ENCODE data around the gene KHDC3L. TPM values are rescaled to one million over a fixed set of nuclear protein-coding genes. Genes with fewer than 3 reads are reported as not detected.

Gene KHDC3L, protein sequence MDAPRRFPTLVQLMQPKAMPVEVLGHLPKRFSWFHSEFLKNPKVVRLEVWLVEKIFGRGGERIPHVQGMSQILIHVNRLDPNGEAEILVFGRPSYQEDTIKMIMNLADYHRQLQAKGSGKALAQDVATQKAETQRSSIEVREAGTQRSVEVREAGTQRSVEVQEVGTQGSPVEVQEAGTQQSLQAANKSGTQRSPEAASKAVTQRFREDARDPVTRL
- total RNA-seq (2013) = not detected
- polyA plus RNA-seq = not detected
- polyA minus RNA-seq = not detected in 2 replicates
- total RNA-seq = 0 to 0.15 (median 0) reads per million in 11 experiments

- Mint-ChIP-seq H3K4me1 (no peaks in the 10 kb centered on the region), H3K9me3 (peaks cover 3 to 11% (median 6%) of the 10 kb centered on the region in 7 donors), H3K27ac (no peak within 1 kb of the TSS), H3K27me3 (ENCODE audit: low read depth in 3 of 3) (peaks cover 1 to 6% (median 5%) of the 10 kb centered on the region in 3 donors), H3K4me3 (no peak within 1 kb of the TSS), H3K36me3 (no peaks in the 10 kb centered on the region)
- H3K79me2 ChIP-seq (ENCODE audit: insufficient read depth, low read length) = no peaks in the 10 kb centered on the region
- TF ChIP-seq, protein P1, sequence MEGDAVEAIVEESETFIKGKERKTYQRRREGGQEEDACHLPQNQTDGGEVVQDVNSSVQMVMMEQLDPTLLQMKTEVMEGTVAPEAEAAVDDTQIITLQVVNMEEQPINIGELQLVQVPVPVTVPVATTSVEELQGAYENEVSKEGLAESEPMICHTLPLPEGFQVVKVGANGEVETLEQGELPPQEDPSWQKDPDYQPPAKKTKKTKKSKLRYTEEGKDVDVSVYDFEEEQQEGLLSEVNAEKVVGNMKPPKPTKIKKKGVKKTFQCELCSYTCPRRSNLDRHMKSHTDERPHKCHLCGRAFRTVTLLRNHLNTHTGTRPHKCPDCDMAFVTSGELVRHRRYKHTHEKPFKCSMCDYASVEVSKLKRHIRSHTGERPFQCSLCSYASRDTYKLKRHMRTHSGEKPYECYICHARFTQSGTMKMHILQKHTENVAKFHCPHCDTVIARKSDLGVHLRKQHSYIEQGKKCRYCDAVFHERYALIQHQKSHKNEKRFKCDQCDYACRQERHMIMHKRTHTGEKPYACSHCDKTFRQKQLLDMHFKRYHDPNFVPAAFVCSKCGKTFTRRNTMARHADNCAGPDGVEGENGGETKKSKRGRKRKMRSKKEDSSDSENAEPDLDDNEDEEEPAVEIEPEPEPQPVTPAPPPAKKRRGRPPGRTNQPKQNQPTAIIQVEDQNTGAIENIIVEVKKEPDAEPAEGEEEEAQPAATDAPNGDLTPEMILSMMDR (IDR thresholded peaks at IDR 0.05) = no peak
- intact Hi-C loops (cut with micrococcal nuclease) = no loop called here
- H2AFZ ChIP-seq (ENCODE audit: insufficient read depth, low read depth, low read length, poor library complexity, severe bottlenecking) = no peak within 1 kb of the TSS
- no peaks in the 10 kb centered on the region for H4K20me1 ChIP-seq (ENCODE audit: insufficient read depth, low read length)
- no peak within 1 kb of the TSS for H3K4me3 ChIP-seq (replicated peaks in 1 of 3; ENCODE audit: low read depth in 2 of 3, low read length in 3 of 3)
- no peak within 1 kb of the TSS for H3K27ac ChIP-seq (ENCODE audit: low read depth in 1 of 2, low read length in 2 of 2)
- H3K4me1 ChIP-seq (ENCODE audit: control insufficient read depth in 1 of 2, insufficient read depth in 2 of 2, low read length in 2 of 2) = no peaks in the 10 kb centered on the region
- WGBS (ENCODE audit: insufficient coverage) = 93% methylated on average over 22 of the region's 23 CpGs
- H3K9ac ChIP-seq (ENCODE audit: insufficient read depth, low read length, poor library complexity, severe bottlenecking) = no peak within 1 kb of the TSS
- H3K36me3 ChIP-seq (replicated peaks in 1 of 2; ENCODE audit: control insufficient read depth in 1 of 2, insufficient read depth in 2 of 2, low read length in 2 of 2) = no peaks in the 10 kb centered on the region
- no peak within 1 kb of the TSS for H3K4me2 ChIP-seq (replicated peaks; ENCODE audit: extremely low read depth, low read length, poor library complexity, severe bottlenecking)
- DNase-seq = no peak
- peaks cover 4 to 23% of the 10 kb centered on the region in 2 donors for H3K9me3 ChIP-seq (replicated peaks in 1 of 2; ENCODE audit: control insufficient read depth in 1 of 2, insufficient read depth in 1 of 2, low read length in 2 of 2)
- no peaks in the 10 kb centered on the region for H3K27me3 ChIP-seq (ENCODE audit: control insufficient read depth in 2 of 2, insufficient read depth in 2 of 2, low read length in 2 of 2)
These were observed at the start of gene KHDC3L for GRCh38 chr6:73362358-73362757. Gene KHDC3L, plus strand, starts transcription at chr6:73362658. Its CDS starts 72 bp downstream, at chr6:73362730.

GRCh38 chr6:73314577-73315492 lies 47.6 kb upstream of the KHDC3L start:
- H3K27ac ChIP-seq (ENCODE audit: low read depth in 1 of 2, low read length in 2 of 2) = no peak overlapping the region
- intact Hi-C loops (cut with micrococcal nuclease) = no loop called here
- H3K4me2 ChIP-seq (replicated peaks; ENCODE audit: extremely low read depth, low read length, poor library complexity, severe bottlenecking) = peak overlapping the region; percentile 54
- no peak overlapping the region for H3K9ac ChIP-seq (ENCODE audit: insufficient read depth, low read length, poor library complexity, severe bottlenecking)
- H3K4me1 ChIP-seq (ENCODE audit: control insufficient read depth in 1 of 2, insufficient read depth in 2 of 2, low read length in 2 of 2) = peaks cover 7 to 9% of the 10 kb centered on the region in 2 donors
- H3K27me3 ChIP-seq (ENCODE audit: control insufficient read depth in 2 of 2, insufficient read depth in 2 of 2, low read length in 2 of 2) = peaks cover 16 to 33% of the 10 kb centered on the region in 2 donors
- DNase-seq = no peak
- no peaks in the 10 kb centered on the region for H3K36me3 ChIP-seq (replicated peaks in 1 of 2; ENCODE audit: control insufficient read depth in 1 of 2, insufficient read depth in 2 of 2, low read length in 2 of 2)
- H3K9me3 Mint-ChIP-seq = peaks cover 4 to 28% (median 17%) of the 10 kb centered on the region in 7 donors
- WGBS (ENCODE audit: insufficient coverage) = 21% methylated on average over 50 of the region's 61 CpGs
- peak overlapping the region; percentile 56 for H2AFZ ChIP-seq (ENCODE audit: insufficient read depth, low read depth, low read length, poor library complexity, severe bottlenecking)
- peaks cover 39 to 58% (median 45%) of the 10 kb centered on the region in 3 donors for H3K27me3 Mint-ChIP-seq (ENCODE audit: low read depth in 3 of 3)
- H3K27ac Mint-ChIP-seq = no peak overlapping the region
- peak overlapping the region; percentile 60 to 78 for H3K4me3 Mint-ChIP-seq
- peaks cover 0 to 8% of the 10 kb centered on the region in 2 donors for H3K9me3 ChIP-seq (replicated peaks in 1 of 2; ENCODE audit: control insufficient read depth in 1 of 2, insufficient read depth in 1 of 2, low read length in 2 of 2)
- TF ChIP-seq, protein P1 (IDR thresholded peaks at IDR 0.05) = no peak
- peaks cover 0 to 2% of the 10 kb centered on the region in 2 donors for H3K36me3 Mint-ChIP-seq
- H3K4me1 Mint-ChIP-seq = peaks cover 17% of the 10 kb centered on the region
- no peaks in the 10 kb centered on the region for H4K20me1 ChIP-seq (ENCODE audit: insufficient read depth, low read length)
- H3K4me3 ChIP-seq (replicated peaks in 1 of 3; ENCODE audit: low read depth in 2 of 3, low read length in 3 of 3) = peak overlapping the region in 1 of 3 experiments; percentile 52
- no peaks in the 10 kb centered on the region for H3K79me2 ChIP-seq (ENCODE audit: insufficient read depth, low read length)
